Left forelimb (tissue), 1 donor: ENCODE results near the gene CPA4.
A peak's percentile ranks its signal among the peaks of the same experiment; 100 is the strongest.

ENCODE experiments used
- DNase-seq: peaks from one replicate; pipeline ENCODE4 v3.0.0-alpha.2; 2018; ENCODE audit warnings: low spot score

CPA4 gene

DNA sequence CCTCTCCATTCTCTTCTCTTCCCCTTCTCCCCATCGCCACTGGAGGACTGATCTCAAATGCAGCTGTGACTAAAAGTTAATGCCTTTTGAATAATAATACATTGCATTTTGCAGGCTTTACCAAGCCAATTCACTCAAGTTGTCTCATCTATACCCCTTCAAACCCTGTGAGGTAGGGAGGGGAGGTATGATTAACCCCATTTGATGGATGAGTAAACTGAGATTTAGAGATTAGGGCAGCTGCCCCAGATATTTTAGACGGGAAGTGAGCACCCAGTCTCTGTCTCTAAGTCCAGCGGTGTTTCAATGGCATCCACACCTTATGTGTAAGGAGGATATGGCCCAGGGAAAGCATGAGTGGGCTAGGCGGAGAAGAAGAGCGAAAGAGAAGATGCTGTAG, 52.8 kb downstream of the CPA4 start:
- DNase-seq, result no peak

DNA sequence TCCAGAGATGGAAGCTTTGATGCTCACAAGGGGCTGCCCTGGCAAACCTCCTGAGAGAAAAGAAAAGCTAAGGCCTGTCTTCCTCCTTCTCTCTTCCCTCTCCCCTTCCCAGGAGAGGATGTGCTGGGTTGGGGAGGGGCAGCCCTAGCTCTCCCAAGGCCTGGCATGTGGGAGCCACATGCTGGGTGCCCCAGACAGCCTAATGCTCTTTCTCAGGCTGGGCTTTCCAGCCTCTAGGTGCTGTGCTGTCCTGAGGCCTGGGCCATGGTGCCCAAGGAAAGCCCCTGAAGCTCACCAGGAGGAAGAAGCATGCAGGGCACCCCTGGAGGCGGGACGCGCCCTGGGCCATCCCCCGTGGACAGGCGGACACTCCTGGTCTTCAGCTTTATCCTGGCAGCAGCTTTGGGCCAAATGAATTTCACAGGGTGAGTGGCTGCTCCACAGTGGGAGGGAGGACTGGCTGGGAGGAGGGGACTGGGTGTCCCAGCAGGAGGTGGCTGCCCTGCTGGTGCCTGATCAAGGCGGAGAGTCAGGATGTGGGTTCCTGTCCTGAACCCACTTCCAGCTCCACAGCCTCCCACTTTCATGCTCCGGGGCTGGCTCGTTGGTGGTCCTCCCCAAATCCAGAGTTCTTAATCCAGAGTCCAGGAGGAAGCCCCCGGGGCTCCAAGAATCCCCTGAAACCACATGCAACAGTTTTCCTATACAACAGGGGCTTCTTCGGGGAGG, 53.4 kb downstream of the CPA4 start:
- DNase-seq, result no peak

DNA sequence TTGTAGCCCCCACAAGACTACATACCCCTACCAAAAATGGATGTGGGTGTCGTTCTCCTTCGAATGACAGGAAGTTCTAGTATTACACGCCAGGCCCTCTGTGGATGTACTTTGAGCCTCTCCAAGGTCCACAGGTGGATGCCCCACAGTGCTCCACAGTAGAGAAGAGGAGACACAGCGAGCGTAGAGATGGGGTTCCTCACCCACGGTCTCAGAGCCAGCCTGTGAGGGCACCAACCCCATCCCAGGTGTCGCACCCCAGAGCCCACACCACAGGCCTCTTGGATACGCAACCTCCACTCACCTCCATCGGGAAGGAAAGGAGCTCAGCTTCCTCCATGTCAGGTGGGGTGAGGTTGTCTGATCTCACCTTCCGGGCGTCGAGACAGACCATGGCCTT, 54.0 kb downstream of the CPA4 start:
- no peak for DNase-seq

DNA sequence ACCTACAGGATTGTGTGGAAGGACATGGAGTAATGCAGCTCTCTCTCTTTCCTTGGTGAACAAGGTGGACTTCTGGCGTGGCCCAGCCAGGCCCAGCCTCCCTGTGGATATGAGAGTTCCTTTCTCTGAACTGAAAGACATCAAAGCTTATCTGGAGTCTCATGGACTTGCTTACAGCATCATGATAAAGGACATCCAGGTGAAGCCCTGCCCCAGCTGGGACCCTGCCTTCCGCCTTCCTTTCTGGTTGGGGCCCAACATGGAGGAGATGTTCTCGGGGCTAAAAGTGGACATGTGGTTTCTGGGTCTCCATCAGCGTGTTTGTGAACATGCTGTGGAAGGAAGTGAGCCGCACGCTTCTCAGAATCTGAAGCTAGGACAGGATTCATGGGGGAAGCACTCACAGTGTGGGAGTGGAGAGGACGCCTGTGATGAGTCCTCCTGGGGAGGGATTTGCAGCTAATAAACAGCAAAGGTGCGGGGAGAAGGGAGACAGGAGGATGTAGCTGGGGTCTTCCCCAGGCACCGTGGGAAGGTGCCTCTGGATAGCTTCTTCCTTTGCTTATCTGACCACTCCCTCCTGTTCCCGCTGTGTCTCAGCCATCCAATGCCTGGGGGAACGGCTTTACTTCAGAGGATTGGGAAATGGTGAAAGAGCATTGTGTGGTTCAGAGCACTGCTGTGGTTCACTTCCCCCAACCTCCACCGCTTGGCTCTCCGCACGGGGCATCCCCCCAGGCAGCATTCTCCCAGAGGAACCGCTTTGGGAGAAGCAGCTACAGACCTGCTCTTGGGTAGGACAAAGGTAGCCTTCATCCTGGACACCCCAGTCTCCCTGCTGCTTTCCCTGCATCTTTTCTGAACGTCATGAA, 57.2 kb downstream of the CPA4 start:
- no peak for DNase-seq

DNA sequence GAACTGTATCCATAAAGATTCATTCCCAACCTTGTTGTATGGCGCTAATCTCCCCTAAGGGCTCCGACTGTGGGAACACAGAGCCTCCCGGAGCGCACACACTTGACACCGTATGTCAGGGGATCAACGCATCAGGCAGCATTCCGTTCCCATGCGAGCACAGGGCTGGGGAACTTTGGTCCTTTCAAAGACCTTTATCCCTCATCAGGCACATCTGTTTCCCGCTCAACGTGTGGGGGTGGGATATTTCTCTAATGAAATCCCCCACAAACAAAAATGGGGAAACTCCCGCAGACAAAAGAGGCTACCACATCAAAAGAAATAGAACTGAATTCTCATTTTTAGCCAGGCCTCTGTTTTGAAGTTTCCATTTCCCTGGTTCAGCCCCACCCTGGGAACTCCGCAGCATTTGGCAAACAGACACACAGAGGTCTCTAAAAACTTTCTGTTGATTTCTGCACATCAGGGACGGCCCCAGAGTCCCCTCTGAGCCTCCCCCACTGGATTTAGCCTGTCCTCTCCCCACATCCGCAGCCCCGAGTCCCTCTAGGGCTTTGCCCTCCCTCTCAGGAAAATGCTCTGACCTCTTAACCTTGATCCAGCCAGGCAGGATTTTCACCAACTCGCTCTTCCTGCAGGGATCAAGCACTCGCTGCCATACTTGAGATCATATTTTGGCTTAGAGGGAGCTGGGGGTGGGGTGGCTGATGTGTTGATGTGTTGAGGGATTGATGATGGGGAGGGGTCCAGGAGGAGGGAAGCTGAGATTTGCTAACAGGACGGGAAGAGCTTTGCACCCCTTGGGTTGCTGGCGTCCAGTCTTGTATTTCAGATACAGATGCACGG, 58.2 kb downstream of the CPA4 start:
- DNase-seq, result peak; percentile 87

DNA sequence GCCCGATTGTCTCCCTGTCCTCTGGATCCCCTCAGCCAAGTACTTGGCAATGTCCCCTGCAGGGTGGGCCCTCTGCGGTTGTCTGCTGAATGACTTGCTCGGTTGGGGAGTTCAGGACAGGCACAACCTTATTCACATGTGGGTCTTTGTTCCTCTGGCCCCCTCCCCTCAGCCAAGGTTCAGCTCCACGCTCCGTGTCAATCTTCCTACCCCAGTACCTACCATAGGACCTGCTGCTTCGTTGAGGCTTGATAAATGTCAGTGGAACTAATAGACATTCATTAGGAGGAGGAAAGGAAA, 58.8 kb downstream of the CPA4 start:
- DNase-seq, result no peak

DNA sequence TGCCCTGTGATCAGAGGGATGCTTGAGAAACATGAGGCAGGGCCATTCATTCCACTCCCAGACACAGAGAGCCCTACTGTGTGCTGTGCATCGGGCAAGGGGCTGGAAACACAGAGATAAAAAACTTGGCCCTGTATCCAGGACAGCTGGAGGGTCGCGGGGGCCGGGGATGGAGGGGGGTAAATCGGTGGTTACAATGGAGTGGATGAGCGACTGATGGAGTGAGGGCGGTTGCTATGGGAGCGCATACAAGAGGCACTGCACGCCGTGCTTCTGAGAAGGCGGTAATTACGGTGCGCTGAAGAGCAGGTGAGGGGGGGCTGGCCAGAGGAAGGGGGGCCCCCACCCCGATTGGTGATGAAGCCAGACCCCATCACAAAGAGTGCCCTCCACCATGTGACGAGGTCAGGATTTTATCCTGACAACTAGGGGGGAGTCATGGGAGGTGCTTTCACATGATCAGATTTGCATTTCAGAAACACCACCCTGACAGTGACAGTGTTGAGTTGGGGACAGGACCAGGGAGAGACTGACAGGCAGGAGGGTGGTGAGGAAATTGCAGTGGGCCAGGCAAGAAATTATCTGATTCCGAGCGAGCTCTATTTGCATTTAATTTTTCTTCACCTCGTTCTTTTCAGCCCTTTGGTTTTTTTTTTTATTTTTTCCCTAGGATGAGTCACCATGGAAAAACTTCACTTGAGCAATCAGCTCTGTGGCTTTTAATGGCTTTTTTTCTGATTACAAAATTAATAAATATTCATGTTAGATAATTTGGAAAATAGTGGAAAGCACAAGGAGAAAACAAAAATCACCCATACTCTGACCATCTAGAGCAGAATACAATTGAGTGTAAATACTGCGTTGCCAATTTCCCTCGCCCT, 59.5 kb downstream of the CPA4 start:
- no peak for DNase-seq

DNA sequence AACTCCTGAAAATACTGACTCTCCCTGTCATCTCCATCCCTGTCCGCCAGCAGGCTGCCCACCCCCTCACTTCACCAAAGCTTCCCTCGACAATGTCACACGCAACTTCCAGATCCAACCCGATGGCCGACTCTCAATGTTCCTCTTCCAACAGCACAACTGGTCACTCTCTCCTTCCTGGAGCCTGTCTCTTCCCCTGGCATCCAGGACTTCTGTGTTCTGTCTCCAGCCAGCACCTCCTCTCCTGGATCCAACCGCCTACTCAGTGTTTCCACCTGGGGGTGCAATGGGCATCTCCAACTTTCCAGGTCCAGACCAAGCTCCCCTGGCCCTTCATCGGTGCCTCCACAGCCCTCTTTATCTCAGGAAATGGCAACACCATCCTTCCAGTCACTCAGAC, 60.2 kb downstream of the CPA4 start:
- DNase-seq, result no peak

DNA sequence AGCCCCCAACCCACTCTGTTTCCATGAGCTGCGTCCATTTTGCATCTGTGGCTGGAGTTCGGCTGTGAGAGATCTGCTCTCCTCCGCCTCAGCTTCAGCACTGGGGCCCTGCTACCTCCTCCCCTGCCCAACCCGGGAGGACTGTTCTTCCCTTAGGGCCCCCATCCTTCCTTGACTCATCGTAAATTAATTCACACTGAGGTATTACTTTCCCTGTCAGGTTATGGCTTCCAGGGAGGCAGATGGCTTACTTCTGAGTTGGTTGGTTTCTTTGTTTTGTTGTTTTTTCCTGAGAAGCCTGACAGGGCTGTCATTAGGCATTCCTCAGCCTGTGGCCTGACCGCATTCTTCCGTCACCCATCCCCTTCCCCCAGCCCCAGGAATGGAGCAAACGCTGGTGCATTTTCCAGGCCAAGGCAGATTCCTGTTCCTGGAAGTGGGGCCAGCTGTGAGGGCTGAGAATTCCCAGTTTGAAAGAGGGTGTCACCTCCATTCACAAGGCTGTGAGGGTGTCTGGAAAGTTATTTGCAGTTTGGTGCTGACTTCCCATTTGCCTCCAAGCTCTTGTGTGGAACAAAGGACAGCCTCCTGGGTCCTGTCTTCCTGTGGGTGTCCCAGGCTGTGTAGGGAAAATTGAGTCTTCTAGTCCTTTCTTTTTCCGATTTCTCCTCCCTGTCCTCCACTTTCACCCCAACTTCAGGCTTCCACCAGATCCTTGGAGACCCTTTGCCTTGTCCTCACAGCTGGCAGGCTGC, 63.3 kb downstream of the CPA4 start:
- peak; percentile 92 for DNase-seq

DNA sequence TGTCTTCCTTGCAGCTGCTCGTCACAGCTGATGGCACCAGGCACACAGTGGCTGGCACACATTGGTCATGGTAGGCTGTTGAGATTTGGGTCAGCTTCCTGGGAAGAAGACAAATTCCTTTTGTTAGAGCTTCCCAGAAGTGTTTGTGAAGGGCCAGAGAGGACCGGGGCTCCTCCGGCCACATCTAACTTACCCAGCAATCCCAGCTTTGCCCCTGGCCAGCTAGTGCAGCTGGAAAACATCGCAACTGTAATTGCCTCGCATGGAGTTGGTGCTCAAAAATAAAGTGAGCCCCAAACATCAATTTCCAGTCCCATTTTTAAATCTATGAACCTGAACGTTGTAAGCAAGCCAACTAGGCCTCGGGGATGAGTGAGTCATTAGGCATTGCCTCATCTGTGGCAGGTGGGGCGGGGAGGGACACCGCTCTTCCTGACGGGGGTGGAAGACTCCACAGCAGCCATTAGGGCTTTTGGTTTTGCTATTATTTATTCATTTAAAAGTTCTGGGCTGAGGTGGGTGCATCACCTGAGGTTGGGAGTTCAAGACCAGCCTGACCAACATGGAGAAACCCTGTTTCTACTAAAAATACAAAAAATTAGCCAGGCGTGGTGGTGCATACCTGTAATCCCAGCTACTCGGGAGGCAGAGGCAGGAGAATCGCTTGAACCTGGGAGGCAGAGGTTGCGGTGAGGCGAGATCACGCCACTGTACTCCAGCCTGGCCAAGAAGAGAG, 64.1 kb downstream of the CPA4 start:
- no peak for DNase-seq

DNA sequence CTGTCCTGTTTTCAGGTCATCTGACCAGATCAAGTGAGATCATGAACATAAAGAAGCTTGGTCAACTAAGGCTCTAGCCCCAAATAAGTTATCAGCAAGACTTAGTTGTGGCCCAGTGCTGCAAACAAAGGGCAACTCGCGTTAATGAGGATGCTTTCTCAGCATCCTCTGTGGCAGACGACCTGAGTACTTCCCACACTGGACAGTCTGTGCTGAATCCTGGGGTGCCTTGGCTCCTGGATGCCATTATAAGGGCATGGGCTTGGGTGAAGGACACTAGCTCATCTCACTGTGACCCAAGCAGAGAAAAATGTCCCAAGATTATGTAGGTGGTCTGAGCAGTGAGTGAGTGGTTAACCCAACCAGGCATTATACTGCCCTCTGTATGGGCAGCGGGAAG, 65.5 kb downstream of the CPA4 start:
- no peak for DNase-seq

DNA sequence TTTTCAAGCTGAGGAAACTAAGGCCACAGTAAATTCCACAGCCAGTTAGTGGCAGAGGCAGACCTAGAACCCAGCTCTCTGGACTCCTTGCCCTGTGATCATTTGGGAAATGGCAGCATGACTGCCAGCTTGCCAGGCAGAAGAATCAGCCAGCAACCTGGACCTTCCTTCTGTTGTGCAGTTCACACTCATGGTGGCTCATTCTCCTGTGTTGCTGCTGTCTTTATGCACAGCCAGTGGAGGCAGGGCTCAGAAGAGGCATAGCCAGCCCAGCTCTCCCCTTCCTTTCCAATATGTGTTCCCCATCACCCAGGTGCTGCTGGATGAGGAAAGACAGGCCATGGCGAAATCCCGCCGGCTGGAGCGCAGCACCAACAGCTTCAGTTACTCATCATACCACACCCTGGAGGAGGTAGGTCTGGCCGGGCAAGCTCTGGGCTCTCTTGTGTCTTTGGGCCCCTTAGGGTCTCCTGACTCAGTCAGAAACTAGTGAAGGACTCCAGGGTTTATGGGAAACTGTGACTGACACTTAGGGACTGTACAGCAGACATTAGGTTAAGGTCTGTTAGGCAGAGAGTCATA, 66.4 kb downstream of the CPA4 start:
- DNase-seq, result no peak

DNA sequence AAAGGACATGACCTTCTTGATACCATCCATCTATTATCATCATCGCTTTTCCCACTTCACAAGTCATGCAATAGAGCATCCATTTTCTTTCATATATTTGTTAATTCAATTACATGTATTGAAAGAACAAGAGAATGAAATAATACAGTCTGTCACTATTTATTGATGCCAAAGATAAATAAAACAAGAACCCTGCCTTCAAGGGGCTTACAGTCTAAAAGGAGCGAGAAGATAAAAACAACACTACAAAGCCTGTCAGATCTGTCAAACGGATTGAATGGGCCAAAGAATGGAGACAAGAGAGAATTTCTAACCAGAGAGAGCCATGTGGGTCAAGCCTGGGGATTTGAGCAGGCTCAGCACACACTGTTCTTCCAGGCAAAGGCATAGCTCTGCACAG, 67.6 kb downstream of the CPA4 start:
- no peak for DNase-seq

DNA sequence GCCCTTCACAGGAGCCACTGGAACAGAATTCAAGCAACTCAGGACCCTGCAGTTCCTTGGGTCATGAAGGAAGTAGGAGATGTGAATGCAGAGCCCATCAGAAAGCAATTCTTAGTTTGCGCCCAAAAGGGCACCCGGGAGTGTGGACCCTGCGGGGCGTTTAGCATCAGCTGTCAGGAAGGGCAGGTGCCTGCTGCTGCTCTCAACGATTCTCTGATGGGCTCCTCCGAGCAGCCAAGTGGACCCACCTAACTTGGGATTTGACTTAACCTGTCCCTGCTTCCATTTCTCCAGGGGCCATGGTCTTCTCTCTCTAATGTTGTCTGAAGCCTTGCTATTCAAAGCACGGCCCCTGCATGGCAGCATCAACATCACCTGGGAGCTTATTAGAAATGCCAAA, 68.7 kb downstream of the CPA4 start:
- DNase-seq, result no peak

DNA sequence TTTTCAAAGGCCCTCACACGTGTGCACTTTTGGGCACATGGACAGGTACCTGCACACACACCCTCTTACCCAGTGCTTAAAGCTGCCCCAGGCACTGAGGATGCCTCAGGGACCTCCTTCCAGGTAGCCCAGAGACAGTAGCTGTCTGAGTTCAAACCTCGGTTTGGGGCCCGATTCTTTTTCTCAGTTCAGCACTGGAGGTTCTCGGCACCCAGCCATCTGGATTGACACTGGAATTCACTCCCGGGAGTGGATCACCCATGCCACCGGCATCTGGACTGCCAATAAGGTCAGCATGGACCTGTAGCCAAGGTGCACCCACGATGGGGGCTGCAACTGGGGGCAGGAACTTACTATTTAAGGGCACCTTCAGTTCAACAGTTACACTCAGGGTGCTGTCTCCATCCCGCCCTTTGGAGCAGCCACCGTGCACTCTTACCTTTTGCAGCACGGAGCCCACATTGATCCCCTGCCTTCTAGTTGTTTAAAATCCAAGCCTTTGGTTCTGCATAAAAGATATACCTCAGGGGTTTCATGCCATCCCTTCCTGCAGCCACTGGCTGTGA, 69.4 kb downstream of the CPA4 start:
- DNase-seq, result peak; percentile 60

DNA sequence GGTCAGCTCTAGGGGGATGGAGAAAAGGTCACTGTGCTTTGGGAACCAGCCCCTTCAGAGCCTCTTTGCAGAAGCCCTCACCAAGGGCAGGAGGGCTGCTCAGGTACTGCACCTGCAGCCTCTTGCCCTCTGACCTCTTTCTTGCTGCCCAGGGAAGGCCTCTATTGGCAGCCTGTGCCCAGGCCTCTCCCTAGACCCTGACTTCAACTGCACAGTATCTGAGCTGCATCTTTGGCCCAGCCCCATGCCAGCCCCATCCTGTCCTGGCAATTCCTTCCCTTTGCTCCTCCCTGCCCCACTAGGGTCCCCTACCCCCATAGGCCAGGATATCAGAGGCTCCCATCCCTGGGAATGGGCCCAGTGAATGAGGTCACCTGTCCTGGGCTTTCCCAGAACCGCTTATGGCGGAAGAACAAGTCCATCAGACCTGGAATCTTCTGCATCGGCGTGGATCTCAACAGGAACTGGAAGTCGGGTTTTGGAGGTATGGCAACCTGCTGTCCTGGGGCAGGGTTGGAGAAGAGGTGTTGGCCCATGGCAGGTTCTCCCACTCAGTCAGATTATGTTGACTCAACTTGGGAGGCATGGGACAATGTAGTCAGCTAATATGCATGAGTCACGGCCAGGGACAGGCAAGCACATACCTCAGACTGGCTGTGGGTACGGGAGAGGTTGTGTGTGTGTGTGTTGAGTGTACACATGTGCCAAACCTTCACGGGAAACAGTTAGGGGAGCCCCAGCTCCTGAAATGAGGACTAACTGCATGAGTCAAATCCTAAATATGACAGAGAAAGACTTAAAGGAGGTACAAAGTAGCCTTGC, 70.3 kb downstream of the CPA4 start:
- peak; percentile 64 for DNase-seq

DNA sequence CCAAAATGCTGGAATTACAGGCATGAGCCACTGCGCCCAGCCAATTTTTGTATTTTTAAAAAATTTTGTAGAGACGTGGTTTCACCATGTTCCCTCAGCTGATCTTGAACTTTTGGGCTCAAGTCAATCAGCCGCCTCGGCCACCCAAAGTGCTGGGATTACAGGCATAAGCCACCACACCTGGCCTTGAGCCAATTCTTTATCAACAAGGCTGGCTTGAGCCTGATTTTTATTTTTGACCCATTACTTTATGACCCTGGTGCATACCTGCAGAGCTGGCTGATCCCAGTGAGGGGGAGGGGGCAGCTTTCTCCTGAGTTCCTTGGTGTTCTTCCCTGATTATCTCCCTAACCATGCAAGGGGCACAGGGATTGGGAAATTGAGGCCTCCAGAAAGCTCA, 71.5 kb downstream of the CPA4 start:
- DNase-seq, result no peak

DNA sequence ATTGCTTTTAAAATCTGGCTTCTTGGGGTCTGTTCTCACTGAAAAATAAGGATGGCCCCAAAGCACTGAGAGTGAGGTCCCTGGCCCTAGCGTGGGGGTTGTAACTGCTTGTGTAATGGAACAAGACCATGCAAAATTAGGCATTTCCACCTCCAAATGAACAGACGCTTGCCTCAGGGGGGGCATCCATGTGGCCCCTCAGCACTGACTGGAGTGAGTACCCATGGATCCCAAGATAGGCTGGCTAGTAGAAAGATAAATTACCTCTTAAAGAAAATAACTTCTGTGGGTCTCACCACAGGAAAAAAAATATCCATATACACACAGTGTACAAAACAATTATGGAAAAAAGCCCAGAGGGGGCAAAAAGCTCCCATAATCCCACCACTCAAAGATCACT, 72.1 kb downstream of the CPA4 start:
- DNase-seq, result no peak
